GM18907 (cell line): Measurements from ENCODE around the gene SCCPDH.
A peak's percentile ranks its signal among the peaks of the same experiment; 100 is the strongest.
"Not testable (repeated sequence)": the region's sequence is repeated elsewhere in the genome, so short reads cannot be mapped to it uniquely, and the experiment has no call there.

ENCODE experiments used
- ATAC-seq: cut with Tn5 transposase; IDR thresholded peaks from one replicate; pipeline ENCODE4 v1.9.1; 2021; ENCODE audit warnings: mild to moderate bottlenecking, moderate library complexity; ENCODE audit not compliant: unreplicated experiment

SCCPDH gene

GRCh38 chr1:246705368-246705767, 18.8 kb upstream of the SCCPDH start:
- ATAC-seq: no peak

GRCh38 chr1:246708166-246708565, 16.0 kb upstream of the SCCPDH start:
- ATAC-seq: no peak

GRCh38 chr1:246709196-246709595, 15.0 kb upstream of the SCCPDH start:
- ATAC-seq: no peak

GRCh38 chr1:246709835-246710234, 14.4 kb upstream of the SCCPDH start:
- ATAC-seq: no peak

- ATAC-seq: no peak
These were observed 12.6 kb upstream of the SCCPDH start for GRCh38 chr1:246711548-246712003.

GRCh38 chr1:246712428-246712827, 11.8 kb upstream of the SCCPDH start:
- not testable (repeated sequence) for ATAC-seq

GRCh38 chr1:246719361-246719760, 4.8 kb upstream of the SCCPDH start:
- ATAC-seq: not testable (repeated sequence)

GRCh38 chr1:246720814-246721213, 3.4 kb upstream of the SCCPDH start:
- not testable (repeated sequence) for ATAC-seq

- ATAC-seq: no peak
These were observed 1.5 kb upstream of the SCCPDH start for GRCh38 chr1:246722720-246723119.

- peak; percentile 13 for ATAC-seq
These were observed 504 bp downstream of the SCCPDH start for GRCh38 chr1:246724731-246725095.

GRCh38 chr1:246725191-246725590, 982 bp downstream of the SCCPDH start:
- ATAC-seq: no peak

GRCh38 chr1:246726255-246726679, 2.1 kb downstream of the SCCPDH start:
- ATAC-seq: no peak

- no peak for ATAC-seq
These were observed 2.7 kb downstream of the SCCPDH start for GRCh38 chr1:246726881-246727280.

GRCh38 chr1:246727594-246727993, 3.4 kb downstream of the SCCPDH start:
- no peak for ATAC-seq

- ATAC-seq: no peak
These were observed 4.1 kb downstream of the SCCPDH start for GRCh38 chr1:246728311-246728710.

GRCh38 chr1:246729040-246729439, 4.8 kb downstream of the SCCPDH start:
- ATAC-seq: not testable (repeated sequence)

- ATAC-seq: no peak
These were observed 6.6 kb downstream of the SCCPDH start for GRCh38 chr1:246730839-246731238.

GRCh38 chr1:246731873-246732272, 7.7 kb downstream of the SCCPDH start:
- ATAC-seq: not testable (repeated sequence)

- ATAC-seq: no peak
These were observed 9.5 kb downstream of the SCCPDH start for GRCh38 chr1:246733704-246734103.

GRCh38 chr1:246734866-246735265, 10.7 kb downstream of the SCCPDH start:
- ATAC-seq: no peak

GRCh38 chr1:246735735-246736134, 11.5 kb downstream of the SCCPDH start:
- no peak for ATAC-seq

- ATAC-seq: no peak
These were observed 18.2 kb downstream of the SCCPDH start for GRCh38 chr1:246742396-246742795.

- not testable (repeated sequence) for ATAC-seq
These were observed 21.9 kb downstream of the SCCPDH start for GRCh38 chr1:246746155-246746554.

GRCh38 chr1:246748006-246748405, 23.8 kb downstream of the SCCPDH start:
- no peak for ATAC-seq
